Neural cell (in vitro differentiated cells): ENCODE data around the gene RMRP.

Experiments used
- CTCF ChIP-seq: fragments of 450-650 bp; IDR thresholded peaks from 2 replicates; pipeline ENCODE4 v1.5.1; 2014; ENCODE audit warnings: antibody characterized with exemption, mild to moderate bottlenecking, moderate library complexity; ENCODE audit not compliant: poor library complexity, severe bottlenecking
- EP300 ChIP-seq: fragments of 450-650 bp; conservative IDR thresholded peaks from 2 replicates; pipeline ENCODE4 v1.6.1; 2014; ENCODE audit warnings: antibody characterized with exemption, mild to moderate bottlenecking, moderate library complexity; ENCODE audit not compliant: poor library complexity, severe bottlenecking
- EZH2 ChIP-seq: fragments of 200-600, 300-800 bp; shearing (Covaris generic), sonication (generic); IDR thresholded peaks from 2 replicates; pipeline ENCODE4 v1.6.1; 2014; ENCODE audit warnings: antibody characterized with exemption, low read length, borderline replicate concordance, mild to moderate bottlenecking; ENCODE audit not compliant: insufficient read depth, poor library complexity, severe bottlenecking
- POLR2AphosphoS5 ChIP-seq: IDR thresholded peaks from 2 replicates; pipeline ENCODE4 v1.6.1; 2012
- RAD21 ChIP-seq: fragments of 450-650 bp; conservative IDR thresholded peaks from 2 replicates; pipeline ENCODE4 v1.6.1; 2014; ENCODE audit warnings: antibody characterized with exemption, mild to moderate bottlenecking, moderate library complexity
- REST ChIP-seq: IDR thresholded peaks from 2 replicates; pipeline ENCODE4 v1.6.1; 2012; ENCODE audit warnings: borderline replicate concordance
- TAF1 ChIP-seq: IDR thresholded peaks from 2 replicates; pipeline ENCODE4 v1.6.1; 2012; ENCODE audit warnings: low read depth

- TF ChIP-seq CTCF (no peak), POLR2AphosphoS5 (no peak), REST (no peak), EZH2 (no peak), EP300 (no peak), TAF1 (no peak), RAD21 (no peak)
Observed at GRCh38 chr9:35651956-35652828, 5.6 kb downstream of the RMRP start.
